GM12891 (cell line): ENCODE results near the gene ZNF662.

Experiments
- DNase-seq: peaks from one replicate; pipeline ENCODE4 v3.0.0; 2011; ENCODE audit warnings: low spot score; ENCODE audit not compliant: insufficient read length
- FAIRE-seq: peaks from 2 replicates; lab custom pipeline; 2011; peaks lifted over from hg19 to GRCh38; lab: Jason Lieb, UNC
- PAX5 ChIP-seq: IDR thresholded peaks from 2 replicates; pipeline ENCODE4 v1.6.1; 2011; ENCODE audit warnings: low read length, moderate library complexity, mild to moderate bottlenecking; ENCODE audit not compliant: insufficient read depth, severe bottlenecking
- POLR2A ChIP-seq: IDR thresholded peaks from 2 replicates; pipeline ENCODE4 v1.6.1; 2011; ENCODE audit warnings: low read depth, low read length, control low read depth
- POLR2AphosphoS5 ChIP-seq: IDR thresholded peaks from 2 replicates; pipeline ENCODE4 v1.6.1; 2011; ENCODE audit warnings: low read depth, low read length, control low read depth
- POU2F2 ChIP-seq: IDR thresholded peaks from 2 replicates; pipeline ENCODE4 v1.6.1; 2011; ENCODE audit warnings: low read depth, mild to moderate bottlenecking, control low read depth, low read length, moderate library complexity
- SPI1 ChIP-seq: IDR thresholded peaks from 2 replicates; pipeline ENCODE4 v1.6.1; 2011; ENCODE audit warnings: low read depth, low read length, control low read depth
- TAF1 ChIP-seq: IDR thresholded peaks from 2 replicates; pipeline ENCODE4 v1.6.1; 2011; ENCODE audit warnings: low read depth, low read length, control low read depth

The ZNF662 gene

GRCh38 chr3:42964266-42964665 lies 58.3 kb downstream of the ZNF662 start:
- DNase-seq = no peak
- no peak for FAIRE-seq
- no peak for TF ChIP-seq POLR2AphosphoS5
- TF ChIP-seq SPI1 = no peak
- TF ChIP-seq POU2F2 = no peak
- no peak for TF ChIP-seq POLR2A
- TF ChIP-seq PAX5 = no peak
- no peak for TF ChIP-seq TAF1
